Activated T-helper 9 cell treated with anti-CD3 and anti-CD28 coated beads, Interleukin-2, amount 50 U/mL, for 16 hours (primary cell): ENCODE measurements around the gene EPS8L2.

Experiments used
- DNase-seq: peaks from one replicate; pipeline ENCODE4 v3.0.0-alpha.2; 2020; ENCODE audit warnings: low read depth

Gene EPS8L2

DNA sequence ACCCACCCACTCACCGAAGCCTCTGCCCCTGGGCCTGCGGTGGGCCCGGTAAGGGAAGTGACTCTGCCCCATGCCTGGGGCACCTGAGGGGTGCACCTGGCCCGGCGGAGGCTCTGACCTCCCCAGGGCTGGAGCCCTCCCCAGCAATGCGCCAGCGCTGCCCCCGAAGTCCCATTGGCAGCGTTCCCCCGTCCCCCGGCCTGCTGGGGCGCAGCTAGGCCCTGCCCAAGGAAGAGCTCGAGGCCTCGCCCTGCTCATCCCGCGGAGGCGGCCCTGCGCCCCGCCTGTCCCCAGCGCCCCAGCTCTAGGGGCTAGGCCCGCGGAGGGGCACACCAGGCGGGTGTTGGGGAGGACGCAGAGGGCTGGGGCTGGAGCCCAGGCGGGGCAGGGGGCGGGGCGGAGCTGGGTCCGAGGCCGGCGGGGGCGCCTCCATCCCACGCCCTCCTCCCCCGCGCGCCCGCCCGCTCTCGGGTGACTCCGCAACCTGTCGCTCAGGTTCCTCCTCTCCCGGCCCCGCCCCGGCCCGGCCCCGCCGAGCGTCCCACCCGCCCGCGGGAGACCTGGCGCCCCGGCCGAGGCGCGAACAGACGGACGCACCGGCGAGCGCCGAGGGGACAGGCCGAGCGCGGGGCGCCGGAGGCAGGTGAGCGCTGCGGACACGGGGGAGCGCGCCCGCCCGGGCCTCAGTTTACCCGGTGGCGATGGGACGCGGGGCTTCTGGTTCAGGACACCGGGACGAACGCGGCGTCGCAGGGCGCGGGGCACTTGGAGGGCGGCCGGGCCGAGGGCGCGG is at the start of gene EPS8L2:
EPS8L2 (plus strand) TSS at position 586 of the 793 bp plus-strand sequence. CDS start 3,177 bp downstream, outside the sequence.
- DNase-seq = no peak

DNA sequence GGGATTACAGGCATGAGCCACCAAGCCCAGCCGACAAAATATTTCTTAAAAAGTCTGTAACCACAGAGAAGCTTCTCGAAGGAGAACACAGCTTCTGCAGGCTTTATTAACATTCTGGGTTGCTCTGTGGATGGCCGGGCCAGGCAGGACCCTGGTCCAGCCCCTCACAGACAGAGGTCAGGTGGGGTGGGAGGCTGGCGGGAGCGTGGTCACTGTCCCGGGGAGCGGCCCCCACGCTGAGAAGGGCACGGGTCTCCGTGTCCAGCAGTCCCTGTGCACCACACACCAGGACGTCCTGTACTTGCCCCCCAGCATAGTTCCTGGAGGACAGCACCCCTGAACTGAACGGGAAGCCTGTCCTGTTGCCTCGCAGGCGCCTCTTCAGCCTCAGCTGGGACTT is 49.6 kb upstream of the EPS8L2 start:
- no peak for DNase-seq

DNA sequence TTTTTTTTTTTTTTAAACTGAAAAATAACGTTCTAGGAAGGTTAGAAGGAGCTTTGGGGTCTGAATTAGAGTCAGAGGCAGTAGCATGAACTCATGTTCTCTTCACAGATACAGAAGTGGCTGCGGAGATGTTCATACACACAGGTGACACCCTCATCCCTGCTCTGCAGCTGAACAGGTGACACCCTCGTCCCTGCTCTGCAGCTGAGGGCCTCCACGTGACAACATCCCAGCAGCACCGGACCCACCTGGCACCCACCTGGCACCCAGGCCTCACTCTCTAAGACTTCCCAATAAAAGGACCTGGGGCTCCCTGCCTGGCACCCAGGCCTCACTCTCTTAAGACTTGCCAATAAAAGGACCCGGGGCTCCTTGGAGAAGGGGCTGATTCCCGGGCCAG is 49.2 kb upstream of the EPS8L2 start:
- DNase-seq = no peak

DNA sequence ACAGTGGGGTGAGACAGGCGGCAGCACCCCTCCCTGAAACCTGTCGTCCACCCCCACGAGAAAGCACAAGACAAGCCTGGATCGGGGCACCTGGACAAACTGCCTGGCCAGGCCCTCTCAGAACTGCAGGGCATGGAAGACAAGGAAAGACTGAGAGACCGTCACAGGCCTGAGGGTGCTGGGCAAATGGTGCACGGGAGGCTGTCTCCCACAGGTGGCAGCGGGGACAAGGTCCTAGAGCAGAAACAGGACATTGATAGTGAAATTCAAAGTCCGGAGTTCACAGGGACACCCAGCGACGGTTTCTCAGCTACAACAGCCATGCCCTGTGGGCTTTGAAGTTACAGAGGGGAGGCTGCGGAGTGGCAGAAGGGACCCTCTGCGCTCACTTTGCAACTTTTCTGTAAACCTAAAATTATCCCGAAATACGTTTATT is 48.3 kb upstream of the EPS8L2 start:
- no peak for DNase-seq

DNA sequence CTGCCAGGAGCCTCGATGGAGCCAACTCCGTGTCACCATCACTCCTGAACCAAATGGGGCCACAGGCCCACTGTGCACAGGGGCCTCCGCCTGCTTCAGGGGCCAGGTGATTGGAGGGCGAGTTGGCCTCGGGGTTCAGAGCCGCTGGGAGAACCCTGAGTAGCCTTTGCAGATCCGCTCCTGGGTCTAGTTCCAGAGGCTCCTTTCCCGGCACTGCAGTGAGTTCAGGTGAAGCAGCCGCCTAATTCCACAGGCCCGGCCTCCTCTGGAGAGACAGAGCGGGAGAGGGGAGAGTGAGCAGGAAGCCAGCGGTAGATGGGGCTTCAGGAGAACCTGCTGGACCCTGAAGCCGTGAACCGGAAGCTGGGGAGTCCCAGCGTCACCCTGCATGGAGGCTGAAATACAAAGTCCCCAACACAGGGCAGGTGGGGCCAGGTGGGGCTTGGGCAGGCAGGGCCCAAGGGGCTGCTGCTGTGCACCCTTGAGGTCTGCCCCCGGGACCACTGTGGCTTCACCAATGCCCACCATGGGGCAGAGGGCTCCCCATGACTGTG is 46.4 kb upstream of the EPS8L2 start:
- no peak for DNase-seq

DNA sequence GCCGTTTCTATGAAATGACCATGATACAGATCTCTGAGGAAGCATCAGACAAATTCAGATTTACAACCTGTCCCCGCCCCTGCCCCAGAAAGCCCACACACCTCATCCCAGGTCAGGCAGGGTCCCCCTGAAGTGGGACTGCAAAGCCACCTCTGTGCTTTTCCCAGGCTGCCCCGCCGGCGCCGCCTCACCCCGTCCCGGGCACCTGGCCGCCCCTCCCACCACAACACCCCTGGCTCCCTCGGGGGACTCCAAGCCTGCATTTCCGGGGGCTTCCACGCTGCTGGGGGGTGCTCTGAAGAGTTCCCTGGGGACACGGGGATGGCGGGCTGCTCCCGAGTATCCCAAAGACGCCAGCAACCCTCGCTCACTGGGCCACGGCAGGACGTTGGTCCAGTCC is 45.8 kb upstream of the EPS8L2 start:
- no peak for DNase-seq

DNA sequence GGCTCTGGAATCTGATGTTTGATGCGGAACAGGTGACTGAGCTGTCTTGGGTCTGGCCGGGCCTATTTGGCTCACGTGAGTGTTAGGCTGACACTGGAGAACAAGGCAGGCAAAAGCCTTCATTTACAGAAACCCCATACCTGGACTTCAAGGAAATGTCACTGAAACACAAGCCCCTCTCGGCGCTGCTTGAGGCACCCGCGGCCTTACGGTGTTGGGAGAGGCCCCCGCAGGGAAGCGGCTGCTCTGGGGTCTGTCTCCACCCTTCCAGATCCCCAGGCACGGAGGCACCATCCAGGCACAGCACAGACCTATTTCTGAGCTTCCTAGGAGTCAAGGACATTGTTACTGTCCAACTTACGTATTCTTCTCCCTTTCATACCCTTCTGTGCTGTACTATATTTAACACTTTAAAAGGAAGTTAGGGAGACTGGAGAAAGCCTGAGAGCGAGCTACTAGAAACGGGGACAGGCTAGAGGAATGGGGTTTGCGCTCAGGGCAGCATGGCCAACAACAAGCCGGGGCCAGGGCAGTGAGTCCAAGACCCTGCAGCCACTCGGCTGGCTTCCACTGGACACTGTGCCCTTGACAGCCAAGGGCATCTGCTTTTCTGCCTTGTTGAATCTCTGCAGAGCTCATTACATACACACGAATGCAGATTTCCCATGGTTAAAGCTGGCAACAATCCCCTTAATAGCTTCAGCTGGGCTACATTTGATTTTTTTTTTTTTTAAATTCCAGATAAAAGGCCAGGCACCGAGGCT is 45.2 kb upstream of the EPS8L2 start:
- DNase-seq = no peak

DNA sequence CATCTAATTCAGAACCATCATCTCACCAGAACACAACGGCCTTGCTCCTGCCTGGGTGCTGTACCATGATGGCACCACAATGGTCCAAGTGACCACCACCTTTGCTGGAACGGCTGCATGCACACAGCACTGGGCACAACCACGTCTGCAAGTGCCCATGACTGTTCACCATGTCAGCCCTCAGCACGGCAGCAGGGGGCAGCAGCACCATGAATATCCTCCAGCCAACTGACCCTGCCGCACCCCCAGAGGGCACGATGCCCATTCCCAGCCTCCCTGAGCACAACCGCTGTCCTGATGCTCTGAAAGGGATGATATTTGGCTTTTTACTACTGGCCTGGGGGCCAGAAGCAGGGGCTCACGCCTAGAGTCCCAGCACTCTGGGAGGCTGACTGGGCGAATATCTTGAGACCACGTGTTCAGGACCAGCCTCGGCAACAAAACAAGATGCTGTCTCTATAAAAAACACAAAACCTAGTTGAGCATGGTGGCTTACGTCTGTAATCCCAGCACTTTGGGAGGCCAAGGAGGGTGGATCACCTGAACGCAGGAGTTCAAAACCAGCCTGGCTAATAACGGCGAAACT is 43.2 kb upstream of the EPS8L2 start:
- no peak for DNase-seq

DNA sequence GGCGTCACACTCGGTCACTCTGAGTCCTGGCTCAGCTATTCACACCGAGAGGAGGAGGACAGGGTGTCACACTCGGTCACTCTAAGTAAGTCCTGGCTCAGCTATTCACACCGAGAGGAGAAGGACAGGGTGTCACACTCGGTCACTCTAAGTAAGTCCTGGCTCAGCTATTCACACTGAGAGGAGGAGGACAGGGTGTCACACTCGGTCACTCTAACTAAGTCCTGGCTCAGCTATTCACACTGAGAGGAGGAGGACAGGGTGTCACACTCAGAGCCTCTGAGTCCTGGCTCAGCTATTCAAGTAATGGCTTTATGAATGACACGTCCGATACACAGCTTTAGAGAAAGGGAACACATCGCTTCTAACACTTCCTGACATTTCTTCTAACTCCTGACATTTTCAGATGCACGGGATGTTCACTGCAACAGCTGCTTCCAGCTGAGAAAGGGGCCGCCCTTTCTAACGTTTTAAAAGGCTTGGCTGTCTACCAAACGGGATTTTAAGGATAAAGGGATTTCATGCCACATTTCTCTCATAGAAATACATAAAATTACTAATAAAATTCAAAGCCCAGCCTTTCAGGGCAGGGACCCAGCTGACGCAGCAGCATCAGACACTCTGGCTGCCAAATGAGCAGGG is 40.8 kb upstream of the EPS8L2 start:
- no peak for DNase-seq

DNA sequence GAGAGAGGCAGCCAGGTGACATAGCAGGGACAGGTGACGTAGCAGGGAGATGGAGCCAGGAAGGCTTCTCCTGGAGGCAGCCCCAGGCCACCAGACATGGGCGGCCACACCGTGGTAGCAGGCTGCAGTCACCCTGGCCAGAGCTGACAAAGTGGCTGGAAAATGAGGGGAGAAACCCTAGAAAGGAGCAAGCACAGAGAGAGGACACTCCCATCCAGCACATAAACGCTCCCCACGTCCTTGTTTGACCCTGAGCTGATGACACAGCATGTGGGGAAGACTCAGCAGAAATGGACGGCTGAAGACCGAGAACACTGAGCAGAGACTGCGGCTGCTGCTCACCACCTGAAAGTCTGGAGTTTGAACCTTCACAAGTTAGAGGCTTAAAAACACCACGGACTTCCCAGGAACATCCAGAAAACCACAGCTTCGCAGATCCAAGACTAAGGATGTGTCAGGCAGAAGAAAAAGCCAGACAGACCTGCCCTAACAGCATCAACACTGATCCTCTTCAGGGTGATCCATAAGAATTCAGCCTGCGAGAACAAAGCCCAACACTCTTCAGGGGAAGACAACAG is 40.2 kb upstream of the EPS8L2 start:
- no peak for DNase-seq

DNA sequence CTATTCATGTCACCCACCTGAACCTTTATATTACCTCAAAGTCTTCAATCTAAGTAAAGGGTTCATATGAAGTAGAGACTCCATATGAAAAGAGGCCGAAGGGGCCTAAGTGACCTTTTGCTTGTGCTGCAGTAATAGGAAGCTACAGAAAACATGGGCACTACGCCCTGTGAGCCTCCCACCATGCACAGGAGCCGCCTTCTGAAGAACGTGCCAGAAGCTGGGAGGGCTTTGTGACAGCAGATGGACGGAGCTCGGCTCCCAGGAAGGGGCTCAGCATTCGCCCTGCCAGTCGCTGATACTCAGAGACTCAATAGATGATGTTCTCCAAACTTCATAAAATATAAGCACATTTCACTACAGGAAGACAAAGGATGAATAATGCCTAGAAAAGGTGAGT is 32.2 kb upstream of the EPS8L2 start:
- no peak for DNase-seq

DNA sequence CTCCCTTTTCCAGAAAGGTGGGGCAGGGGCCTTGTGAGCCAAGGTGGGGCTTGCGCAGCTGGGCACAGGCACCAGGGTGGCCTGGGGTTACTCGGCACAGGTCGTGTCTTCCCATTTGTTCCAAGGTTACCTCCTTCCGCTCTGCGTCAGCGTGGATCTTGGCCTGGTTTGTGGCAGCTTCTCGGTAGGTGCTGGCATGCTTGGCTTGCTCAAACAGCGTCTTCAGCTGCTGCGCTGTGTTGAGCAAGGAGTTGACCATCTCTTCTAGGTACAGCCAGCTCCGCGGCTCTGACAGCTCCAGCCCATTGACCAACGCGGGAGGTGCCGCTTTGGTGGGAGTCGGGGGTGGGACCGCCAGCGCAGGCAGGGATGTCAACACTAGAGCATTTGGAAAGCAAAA is 31.6 kb upstream of the EPS8L2 start:
- no peak for DNase-seq

DNA sequence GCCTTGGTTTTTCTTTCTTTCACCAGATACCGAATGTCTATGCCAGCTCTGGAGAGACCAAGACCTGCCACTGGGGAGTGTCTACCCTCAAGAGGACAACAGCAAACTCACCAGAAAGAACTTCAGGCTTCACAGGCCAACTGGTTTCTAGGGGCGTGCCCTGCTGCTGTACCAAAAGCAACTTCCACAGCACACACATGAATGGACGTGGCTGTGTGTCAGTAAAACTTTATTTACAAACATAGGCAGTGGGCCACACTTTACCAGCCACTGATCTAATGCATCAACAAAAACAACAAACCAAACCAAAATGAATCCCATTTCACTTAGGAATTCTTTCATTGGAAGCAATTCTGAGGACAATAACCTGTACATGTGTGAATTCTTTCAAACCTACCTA is 27.7 kb upstream of the EPS8L2 start:
- no peak for DNase-seq

DNA sequence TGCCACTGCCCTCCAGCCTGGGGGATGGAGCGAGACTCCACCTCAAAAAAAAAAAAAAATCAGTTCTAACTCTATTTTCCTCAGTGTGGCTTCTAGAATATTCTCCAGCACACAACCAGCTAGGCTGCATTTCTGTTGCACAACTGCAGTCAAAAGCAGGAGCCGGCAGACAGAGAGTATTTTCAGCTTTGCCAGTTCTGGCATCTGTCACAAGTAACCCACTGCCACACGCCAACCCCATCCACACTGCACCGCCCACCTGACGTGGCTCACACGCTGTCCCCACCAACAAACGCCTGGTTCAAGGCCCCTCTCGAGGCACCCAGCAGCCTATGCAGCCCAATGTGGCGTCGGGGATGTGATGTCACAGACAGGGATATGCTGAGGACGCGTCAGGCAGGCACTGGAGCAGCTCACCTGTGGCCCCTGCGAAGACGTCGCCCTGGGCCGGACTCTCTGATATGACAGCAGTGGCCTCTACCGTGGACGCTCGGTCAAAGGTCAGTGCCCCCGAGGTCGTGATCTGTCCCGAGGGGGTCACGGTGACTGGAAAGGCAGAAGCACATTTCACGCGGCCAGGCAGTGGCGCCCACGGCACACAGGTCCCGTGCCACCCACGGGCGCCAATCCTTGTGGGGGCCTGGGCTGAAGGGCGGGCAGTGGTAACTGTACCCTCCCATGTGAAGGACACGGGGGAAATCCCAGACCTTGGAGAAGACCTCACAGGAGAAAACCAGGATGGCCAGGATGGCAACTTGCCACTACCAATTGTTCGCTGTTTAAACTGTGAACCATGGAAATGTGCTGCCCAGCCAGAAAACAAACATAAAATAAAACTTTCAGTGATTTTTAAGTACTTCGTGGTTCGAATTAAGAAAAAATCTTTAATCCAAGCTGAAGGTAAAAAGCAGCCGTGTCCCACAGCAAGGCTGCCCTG is 26.5 kb upstream of the EPS8L2 start:
- no peak for DNase-seq

DNA sequence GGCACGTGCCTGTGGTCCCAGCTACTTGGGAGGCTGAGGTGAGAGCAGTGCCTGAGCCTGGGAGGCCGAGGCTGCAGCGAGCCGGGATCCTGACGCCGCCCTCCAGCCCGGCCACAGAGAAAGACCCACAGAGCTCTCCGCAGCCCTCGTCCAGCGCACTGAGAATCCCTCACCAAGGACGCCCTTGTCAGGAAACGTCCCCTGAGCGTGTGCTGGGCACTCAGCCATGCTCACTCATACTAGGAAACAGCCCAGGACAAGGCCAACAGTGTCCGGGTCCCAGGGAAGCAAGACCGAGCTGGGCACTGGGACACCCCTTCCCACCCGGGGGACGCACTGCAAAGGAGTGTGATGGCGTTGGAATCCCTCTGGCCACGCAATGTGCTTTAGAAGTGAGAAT is 25.6 kb upstream of the EPS8L2 start:
- no peak for DNase-seq

DNA sequence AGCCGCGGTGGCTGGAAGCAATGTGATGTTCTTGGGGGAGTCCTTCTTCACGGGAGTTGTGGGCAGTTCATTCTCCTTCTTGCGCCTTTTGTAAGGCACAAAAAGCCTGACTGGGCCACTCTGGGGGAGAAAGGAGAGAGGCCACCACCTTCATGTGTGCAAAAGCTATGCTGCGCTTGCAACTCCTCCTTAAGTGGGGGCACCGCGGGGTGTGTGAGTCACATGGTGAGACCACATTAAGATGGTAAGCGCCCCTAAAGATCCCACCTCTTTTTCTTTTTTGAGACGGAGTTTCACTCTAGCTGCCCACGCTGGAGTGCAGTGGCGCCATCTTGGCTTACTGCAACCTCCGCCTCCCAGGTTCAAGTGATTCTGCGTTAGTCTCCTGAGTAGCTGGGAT is 25.1 kb upstream of the EPS8L2 start:
- no peak for DNase-seq

DNA sequence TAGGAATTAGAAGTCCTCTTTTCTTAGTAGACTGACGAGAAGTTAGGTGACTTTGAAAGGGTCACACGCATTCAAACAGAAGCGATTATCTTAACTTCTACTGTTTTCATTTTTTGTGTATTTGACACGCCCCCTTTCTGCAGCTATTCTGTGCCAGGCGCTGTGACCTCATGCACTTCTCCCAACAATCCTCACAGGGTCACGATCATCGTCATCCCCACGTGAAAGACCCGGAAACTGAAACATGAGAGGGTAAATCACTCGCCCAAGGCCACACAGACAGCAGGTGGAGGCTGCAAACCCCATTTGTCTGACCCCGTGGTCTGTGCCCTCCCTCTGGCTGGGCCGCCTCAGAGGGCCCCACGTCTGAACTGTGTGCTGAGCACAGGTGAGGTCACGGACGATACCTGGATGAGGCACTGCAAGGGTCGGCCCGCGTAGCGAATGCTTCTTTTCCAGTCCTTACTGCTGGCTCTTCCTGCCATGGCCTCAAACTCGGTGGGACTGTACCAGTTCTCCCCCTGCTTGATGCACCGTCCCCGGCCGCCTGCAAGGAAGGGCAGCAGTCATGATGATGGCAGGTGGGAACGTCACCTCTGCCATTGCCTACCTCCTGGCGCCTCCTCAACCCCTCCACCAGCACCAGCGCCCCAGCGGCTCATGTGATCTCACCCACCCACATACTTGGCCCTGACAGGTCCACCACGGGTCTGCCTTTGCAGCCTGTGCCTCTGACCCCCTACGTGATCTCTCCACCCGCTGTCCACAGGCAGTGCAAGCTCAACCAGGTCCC is 19.4 kb upstream of the EPS8L2 start:
- no peak for DNase-seq

DNA sequence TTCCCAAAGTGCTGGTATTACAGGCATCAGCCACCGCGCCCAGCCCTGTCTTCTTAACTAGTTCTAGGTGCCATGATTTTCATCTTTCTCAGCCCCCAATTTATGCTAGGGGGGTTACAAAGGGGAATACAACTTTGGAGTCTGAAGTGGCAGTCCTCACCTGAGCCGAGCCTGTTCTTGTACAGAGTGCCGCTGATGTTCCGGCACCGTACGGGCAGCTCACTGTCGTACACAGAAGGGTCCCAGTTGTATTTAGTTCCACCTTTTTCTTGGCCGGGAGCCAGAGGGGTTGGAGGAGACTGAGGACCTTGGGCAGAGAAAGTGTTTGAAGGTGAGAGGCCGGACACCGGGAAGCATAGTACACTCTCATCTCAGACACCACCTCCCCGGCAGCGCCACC is 18.3 kb upstream of the EPS8L2 start:
- no peak for DNase-seq

DNA sequence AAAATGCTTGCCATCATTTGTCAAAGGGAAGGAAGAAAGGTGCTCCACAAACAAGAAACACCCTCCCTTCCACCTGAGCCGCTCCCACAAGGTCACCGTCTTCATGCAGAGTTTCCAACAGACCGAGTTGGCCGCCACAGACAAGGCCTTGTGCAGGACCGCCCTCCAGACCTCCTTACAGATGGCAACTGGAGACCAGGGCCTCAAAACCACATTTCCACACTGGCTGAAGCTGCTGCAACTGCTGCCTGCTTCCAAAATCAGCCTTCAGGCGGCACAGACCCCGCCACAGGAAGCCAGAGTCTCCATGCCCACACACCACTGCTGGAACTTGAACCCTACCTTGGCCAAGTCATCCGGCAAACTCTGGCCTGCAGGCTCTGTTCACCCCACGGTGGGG is 17.4 kb upstream of the EPS8L2 start:
- no peak for DNase-seq

DNA sequence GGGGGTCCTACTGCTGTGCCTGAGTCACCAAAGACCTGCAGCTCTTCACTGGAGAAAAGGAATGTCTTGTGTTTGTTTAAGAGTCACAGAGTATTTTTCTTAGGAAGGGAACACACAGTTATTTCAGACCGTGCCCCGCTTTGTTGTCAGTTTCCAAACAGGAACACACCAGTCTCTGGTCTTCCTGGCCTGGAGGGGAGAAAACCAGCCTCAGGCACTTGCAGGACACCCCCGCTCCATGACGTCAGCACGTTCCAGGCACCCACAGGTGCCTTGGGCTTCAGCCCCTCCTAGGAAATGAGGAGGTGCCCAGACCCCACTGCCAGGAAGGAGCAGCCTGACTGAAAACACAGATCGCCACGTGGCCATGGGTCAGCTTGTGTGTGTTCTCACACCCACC is 16.4 kb upstream of the EPS8L2 start:
- DNase-seq = no peak
